WI38 (cell line): ENCODE data around the gene ELF3.

Experiments
- H3K4me3 ChIP-seq: 2 replicates; pipeline ENCODE4 v1.5.1; 2011; ENCODE audit warnings: low read depth, mild to moderate bottlenecking, control low read depth, low read length
- CTCF ChIP-seq: IDR thresholded peaks from 2 replicates; pipeline ENCODE4 v1.5.1; 2012; ENCODE audit warnings: low read depth, mild to moderate bottlenecking, control low read depth, low read length

Gene ELF3

GRCh38 chr1:202037706-202038296 is 27.4 kb downstream of the ELF3 start:
- H3K4me3 ChIP-seq = no peak overlapping the region
- TF ChIP-seq CTCF = no peak

GRCh38 chr1:202038688-202039346 is 28.4 kb downstream of the ELF3 start:
- no peak for TF ChIP-seq CTCF
- H3K4me3 ChIP-seq = no peak overlapping the region

GRCh38 chr1:202045705-202046104 is 35.3 kb downstream of the ELF3 start:
- H3K4me3 ChIP-seq = no peak overlapping the region
- TF ChIP-seq CTCF = no peak

- TF ChIP-seq CTCF = no peak
- H3K4me3 ChIP-seq = no peak overlapping the region
Measured at GRCh38 chr1:202046227-202046626, 35.8 kb downstream of the ELF3 start.

GRCh38 chr1:202046748-202047708 is 36.6 kb downstream of the ELF3 start:
- no peak for TF ChIP-seq CTCF
- no peak overlapping the region for H3K4me3 ChIP-seq

GRCh38 chr1:202047977-202048376 is 37.6 kb downstream of the ELF3 start:
- no peak for TF ChIP-seq CTCF
- no peak overlapping the region for H3K4me3 ChIP-seq
